Choroid plexus epithelial cell (primary cell): ENCODE data around the gene RAB18.

Experiments used
- DNase-seq: peaks from one replicate; pipeline ENCODE4 v3.0.0-alpha.2; 2010; ENCODE audit warnings: low read depth
- H3K4me3 ChIP-seq: 2 replicates; pipeline ENCODE4 v1.5.1; 2011; ENCODE audit warnings: low read depth, mild to moderate bottlenecking, control low read depth, low read length, moderate library complexity
- TF ChIP-seq, protein P1 (sequence below): conservative IDR thresholded peaks from 2 replicates; pipeline ENCODE4 v1.5.1; 2011; ENCODE audit warnings: low read depth, mild to moderate bottlenecking, control low read depth, inconsistent platforms, low read length, moderate library complexity

RAB18 gene

GRCh38 chr10:27547482-27547881 lies 43.4 kb downstream of the RAB18 start:
- TF ChIP-seq, protein P1, sequence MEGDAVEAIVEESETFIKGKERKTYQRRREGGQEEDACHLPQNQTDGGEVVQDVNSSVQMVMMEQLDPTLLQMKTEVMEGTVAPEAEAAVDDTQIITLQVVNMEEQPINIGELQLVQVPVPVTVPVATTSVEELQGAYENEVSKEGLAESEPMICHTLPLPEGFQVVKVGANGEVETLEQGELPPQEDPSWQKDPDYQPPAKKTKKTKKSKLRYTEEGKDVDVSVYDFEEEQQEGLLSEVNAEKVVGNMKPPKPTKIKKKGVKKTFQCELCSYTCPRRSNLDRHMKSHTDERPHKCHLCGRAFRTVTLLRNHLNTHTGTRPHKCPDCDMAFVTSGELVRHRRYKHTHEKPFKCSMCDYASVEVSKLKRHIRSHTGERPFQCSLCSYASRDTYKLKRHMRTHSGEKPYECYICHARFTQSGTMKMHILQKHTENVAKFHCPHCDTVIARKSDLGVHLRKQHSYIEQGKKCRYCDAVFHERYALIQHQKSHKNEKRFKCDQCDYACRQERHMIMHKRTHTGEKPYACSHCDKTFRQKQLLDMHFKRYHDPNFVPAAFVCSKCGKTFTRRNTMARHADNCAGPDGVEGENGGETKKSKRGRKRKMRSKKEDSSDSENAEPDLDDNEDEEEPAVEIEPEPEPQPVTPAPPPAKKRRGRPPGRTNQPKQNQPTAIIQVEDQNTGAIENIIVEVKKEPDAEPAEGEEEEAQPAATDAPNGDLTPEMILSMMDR, result no peak
- no peak for DNase-seq
- no peak overlapping the region for H3K4me3 ChIP-seq

- TF ChIP-seq, protein P1, result no peak
These were observed 46.7 kb downstream of the RAB18 start for GRCh38 chr10:27550823-27551222.

DNA sequence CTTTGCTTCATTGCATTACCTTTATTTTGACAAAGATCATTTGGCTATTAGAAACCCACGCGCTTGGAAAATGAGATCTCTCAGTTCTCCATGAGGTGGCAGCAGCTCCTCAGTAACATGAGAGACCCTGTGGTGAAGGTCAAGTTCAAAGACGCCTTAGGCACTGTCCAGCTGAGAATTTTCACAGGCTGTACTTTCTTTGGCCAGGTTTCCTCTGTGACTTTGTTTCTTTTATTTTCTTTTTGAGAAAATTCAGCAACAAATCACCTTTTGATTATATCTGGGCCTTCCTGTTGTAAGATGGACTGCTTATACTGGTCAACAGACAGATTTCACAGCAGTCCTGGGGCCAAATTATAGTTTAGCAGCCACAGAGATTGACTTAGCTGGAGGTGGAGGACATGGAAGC lies 54.5 kb downstream of the RAB18 start:
- no peak overlapping the region for H3K4me3 ChIP-seq
- TF ChIP-seq, protein P1, result peak; percentile 88
- peak; percentile 74 for DNase-seq

More at GRCh38 chr10:27550823-27551222, 46.7 kb downstream of the RAB18 start:
- DNase-seq, result no peak
- no peak overlapping the region for H3K4me3 ChIP-seq

DNA sequence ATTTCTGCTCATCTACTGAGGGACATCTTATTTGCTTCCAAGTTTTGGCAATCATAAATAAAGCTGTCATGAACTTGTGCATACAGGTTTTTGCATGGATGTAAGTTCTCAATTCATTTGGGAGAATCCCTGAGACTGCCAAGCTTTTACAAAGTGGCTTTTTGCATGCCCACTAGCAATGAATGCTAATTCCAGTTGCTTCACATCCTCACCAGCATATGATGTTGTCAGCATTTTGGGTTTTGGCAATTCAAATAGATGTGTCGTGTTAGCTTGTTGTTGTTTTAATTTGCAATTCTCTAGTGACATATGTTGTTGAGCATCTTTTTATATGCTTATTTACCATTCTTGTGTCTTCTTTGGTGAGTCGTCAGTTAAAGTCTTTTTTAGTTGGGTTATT lies 57.2 kb downstream of the RAB18 start:
- no peak for DNase-seq
- TF ChIP-seq, protein P1, result no peak

GRCh38 chr10:27564398-27564797 lies 60.3 kb downstream of the RAB18 start:
- no peak for DNase-seq
- no peak overlapping the region for H3K4me3 ChIP-seq
- TF ChIP-seq, protein P1, result no peak

More for the DNA sequence above, 57.2 kb downstream of the RAB18 start:
- H3K4me3 ChIP-seq, result no peak overlapping the region

DNA sequence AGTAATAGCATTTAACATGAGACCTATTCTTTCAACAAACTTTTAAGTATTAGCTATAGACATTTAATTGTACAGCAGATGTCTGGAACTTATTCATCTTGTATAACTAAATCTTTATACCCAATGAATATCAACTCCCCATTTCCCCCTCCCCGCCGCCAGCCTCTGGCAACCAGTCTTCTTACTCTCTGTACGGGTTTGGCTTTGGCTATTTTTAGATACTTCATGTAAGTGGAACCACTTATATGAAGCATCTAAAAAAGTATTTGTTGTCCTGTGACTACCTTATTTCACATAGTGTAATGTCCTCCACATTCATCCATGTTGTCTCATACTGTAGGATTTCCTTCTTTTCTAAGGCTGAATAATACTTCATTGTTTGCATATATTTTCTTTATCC lies 60.8 kb downstream of the RAB18 start:
- TF ChIP-seq, protein P1, result no peak
- no peak for DNase-seq
- no peak overlapping the region for H3K4me3 ChIP-seq
